ENCODE data around the gene SENP1.

The SENP1 gene

GRCh38 chr12:48063530-48063929 is 42.3 kb downstream of the SENP1 start:
- no peak for DNase-seq

DNA sequence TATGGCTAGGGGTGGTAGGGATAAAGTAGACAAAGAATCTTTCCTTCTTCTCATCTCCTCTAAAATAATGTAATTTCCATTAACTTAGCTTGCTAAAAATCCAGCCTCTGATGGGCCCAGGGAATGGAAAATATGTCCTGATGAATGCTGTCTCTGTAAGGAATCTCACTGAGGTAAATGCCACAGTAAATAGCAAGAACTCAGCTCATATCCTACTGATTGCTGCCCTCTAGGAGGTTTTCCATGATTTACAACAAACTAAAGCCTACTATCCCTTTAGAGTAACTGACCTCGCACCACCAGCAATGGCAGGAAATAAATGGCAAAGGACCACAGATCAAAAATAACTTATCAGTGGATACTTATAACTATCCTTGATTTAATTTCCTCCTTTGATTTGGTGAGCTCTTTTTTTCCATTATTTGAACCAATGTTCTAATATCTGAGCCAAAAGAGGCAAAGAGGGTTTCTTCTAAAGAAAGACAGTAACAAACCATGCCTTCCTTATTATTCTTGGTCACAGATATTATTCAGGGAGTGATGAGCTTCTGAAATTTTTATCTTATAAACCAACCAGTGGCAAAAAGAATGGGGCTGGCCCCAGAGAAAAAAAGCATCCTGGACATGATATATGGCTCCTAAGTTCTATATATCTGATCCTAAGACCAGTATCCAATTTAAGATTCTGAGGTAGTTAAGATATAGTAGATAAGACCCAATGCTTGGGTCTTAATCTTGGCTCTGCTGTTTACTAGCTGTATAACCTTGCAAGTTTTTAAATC is 43.8 kb downstream of the SENP1 start:
- DNase-seq: no peak

GRCh38 chr12:48060474-48060873 is 45.4 kb downstream of the SENP1 start:
- no peak for DNase-seq

DNA sequence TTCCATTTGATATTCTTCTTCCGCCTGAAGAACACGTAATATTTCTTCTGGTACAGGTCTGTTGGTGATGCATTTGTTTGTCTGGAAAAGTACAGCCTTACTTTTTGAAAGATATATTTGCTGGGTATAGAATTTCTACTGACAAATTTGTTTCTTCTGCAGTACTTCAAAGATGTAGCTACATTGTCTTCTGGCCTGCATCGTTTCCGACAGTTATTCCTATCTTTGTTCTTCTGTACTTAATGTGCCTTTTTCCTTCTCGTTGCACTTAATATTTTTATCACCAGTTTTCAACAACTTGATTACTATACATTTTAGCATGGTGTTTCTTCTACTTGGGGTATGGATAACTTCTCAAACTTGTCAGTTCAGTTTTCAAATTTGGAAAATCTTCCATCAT is 47.1 kb downstream of the SENP1 start:
- no peak for DNase-seq

GRCh38 chr12:48054955-48055821 is 50.7 kb downstream of the SENP1 start:
- DNase-seq: no peak

DNA sequence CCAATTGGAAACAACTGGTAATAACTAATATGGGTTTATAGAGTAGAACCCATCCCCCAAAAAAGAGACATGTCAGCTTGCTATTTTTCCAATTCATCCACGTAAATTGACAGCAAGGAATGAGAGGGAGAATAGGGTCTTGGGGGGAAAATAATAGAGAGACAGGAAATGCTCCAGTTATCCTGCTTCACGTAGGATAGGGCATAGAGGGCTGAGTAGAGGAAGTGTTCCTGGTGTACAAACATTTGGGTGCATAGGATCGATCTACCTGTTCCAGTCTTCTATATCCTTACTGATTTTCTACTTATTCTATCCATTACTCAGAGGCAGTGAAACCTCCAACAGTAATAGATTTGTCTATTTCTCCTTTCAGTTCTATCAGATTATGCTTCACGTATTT is 52.0 kb downstream of the SENP1 start:
- no peak for DNase-seq

- no peak for DNase-seq
Observed at GRCh38 chr12:48053122-48053521, 52.8 kb downstream of the SENP1 start.

GRCh38 chr12:48051681-48052080 is 54.2 kb downstream of the SENP1 start:
- no peak for DNase-seq

DNA sequence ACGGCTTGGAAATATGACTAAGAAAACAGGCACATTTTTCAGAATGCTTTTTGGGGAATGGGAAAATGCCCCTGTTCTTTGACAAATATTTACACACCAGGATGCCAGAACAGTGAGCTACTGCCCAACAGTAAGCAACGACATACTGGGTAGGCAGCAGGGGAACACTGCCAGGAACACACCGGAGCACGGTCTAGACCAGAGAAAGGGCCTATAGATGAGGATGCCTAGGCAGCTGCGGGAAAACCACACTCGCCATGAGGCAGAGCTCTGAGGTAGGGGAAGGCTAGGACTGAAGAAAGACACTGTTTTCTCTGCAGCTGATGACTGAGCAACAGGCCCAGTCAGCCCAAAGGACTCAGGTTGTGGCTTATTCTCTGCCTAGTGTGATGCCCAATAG is 55.7 kb downstream of the SENP1 start:
- no peak for DNase-seq

DNA sequence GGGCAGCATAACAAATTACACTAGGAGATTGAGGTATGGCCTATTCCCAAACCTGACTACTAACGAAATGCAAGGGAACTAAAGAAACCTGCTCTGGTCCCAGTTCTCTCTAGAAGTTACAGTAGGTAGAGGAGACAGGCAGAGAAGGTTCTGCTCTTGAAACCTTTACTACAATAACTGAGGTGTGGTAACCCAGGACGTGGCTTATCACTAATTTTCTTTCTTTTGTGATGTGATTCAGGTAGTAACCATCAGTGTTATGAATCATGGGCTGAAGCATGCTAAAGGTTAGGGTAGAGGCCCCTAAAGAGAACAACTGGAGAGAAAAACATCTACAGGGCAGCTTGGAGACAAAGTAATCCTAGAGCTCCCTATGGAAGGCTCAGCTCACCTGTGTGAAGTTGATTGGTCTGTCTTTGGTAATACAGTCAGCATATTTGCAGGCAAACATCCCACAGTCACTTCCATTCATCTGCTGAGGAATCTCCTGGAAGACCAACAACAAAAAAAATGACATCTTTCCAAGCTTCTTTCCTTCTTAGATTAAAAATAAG is 59.8 kb downstream of the SENP1 start:
- DNase-seq: no peak

GRCh38 chr12:48045061-48045846 is 60.6 kb downstream of the SENP1 start:
- DNase-seq: no peak

GRCh38 chr12:48044396-48044795 is 61.5 kb downstream of the SENP1 start:
- DNase-seq: no peak

DNA sequence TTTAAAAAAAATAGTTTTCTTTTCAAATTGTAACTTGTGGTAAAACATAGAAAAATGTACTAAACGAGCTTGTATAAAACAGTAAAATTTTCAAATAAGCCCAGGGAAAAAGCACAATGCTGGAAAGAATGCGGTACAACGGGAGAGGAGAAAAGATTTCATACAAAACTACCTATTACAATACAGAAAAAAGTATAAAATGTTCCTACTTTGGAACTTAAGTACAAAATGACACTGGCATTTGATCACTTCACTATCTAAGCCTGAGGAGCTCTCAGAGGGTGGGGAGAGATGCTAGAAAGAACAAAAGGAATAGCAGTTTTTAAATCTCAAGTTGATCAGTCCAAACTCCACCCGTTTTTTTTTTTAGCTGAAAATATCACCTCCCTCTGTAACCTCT is 62.1 kb downstream of the SENP1 start:
- DNase-seq: no peak

- no peak for DNase-seq
Observed at GRCh38 chr12:48041591-48042423, 64.1 kb downstream of the SENP1 start.

DNA sequence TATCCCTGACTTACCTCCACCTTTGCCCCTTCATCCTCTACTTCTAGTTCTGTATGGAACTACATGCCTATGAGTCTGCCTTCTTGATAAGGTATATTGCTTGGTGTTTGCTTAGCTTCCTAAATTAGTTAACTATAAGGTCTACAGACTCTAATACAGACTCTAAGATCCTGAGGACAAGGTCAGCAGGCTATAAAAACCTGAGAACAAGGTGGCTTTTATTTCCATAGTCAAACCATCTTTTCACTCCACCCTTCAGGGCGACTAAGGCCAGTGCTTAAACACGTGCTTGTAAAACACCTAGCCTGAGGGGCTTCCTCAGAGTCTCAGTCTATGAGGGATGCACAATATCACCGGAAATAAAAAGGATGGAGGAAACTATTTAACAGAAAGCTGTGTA is 65.5 kb downstream of the SENP1 start:
- DNase-seq: no peak

DNA sequence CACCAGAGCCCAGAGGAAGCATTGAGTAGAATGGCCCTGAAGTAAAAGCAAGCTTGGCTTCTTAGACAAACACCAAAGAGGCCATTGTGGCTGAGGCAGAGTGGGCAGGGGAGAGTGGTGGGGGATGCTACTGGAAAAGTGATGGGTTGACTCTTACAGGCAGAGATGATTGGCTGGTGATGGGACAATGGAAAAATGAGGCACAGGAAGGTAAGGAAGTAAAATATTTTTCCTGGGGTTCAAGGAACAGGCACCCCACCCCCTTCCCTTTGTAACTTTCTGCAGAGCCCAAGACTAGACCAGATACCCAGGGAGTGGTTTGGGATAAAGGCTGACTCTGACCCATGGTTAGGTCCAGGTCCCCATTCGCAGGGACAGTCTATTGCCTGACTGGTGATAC is 66.7 kb downstream of the SENP1 start:
- DNase-seq: no peak

- no peak for DNase-seq
Observed at GRCh38 chr12:48038085-48038484, 67.8 kb downstream of the SENP1 start.

GRCh38 chr12:48037267-48037915 is 68.5 kb downstream of the SENP1 start:
- DNase-seq: no peak

DNA sequence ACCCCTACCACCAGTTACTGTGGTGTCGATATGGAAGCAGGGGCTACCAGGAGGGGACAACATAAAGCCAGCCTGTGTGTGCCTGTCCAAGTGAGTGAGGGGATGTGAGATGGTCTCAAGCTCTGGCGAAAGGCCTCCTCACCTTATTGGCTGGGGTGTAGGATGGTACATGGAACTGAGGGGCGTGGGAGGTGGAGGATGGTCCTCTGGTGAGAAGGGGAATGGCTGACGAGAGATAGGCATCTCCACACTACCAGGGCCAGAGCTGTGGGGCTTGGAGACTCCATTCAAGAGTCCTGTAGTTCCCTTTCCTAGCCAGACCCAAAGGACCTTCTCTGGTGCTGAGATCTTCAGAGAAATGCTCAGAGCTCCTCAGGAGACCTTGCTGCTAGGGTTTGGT is 69.1 kb downstream of the SENP1 start:
- DNase-seq: no peak

- DNase-seq: no peak
Observed at GRCh38 chr12:48034835-48035805, 70.8 kb downstream of the SENP1 start.
